ENCODE results near the gene LPIN1. TPM values are rescaled to one million over a fixed set of nuclear protein-coding genes. Genes with fewer than 3 reads are reported as not detected.
A peak's percentile ranks its signal among the peaks of the same experiment; 100 is the strongest.
"Not testable (repeated sequence)": the region's sequence is repeated elsewhere in the genome, so short reads cannot be mapped to it uniquely, and the experiment has no call there.

Gene LPIN1
- total RNA-seq, 3 donors from 2014 or later: 30.3 to 40.0 (median 34.1) TPM

GRCh38 chr2:11726384-11726783, 20.0 kb upstream of the LPIN1 start:
- Mint-ChIP-seq H3K9me3 (no peaks in the 10 kb centered on the region), H3K4me1 (ENCODE audit: low read depth) (no peaks in the 10 kb centered on the region), H3K4me3 (no peak overlapping the region), H3K27me3 (ENCODE audit: low read depth) (peaks cover 5% of the 10 kb centered on the region), H3K36me3 (ENCODE audit: insufficient read depth) (no peaks in the 10 kb centered on the region)
- ATAC-seq (no peak), DNase-seq (no peak)

- H3K36me3 Mint-ChIP-seq (ENCODE audit: insufficient read depth): no peaks in the 10 kb centered on the region
- no peaks in the 10 kb centered on the region for H3K4me1 Mint-ChIP-seq (ENCODE audit: low read depth)
- no peaks in the 10 kb centered on the region for H3K9me3 Mint-ChIP-seq
- ATAC-seq: no peak
- no peak overlapping the region for H3K4me3 Mint-ChIP-seq
- DNase-seq: no peak
- H3K27me3 Mint-ChIP-seq (ENCODE audit: low read depth): peaks cover 14% of the 10 kb centered on the region
These were observed 16.8 kb upstream of the LPIN1 start for GRCh38 chr2:11729362-11730212.

GRCh38 chr2:11731214-11731984, 15.0 kb upstream of the LPIN1 start:
- not testable (repeated sequence) for H3K36me3 Mint-ChIP-seq (ENCODE audit: insufficient read depth); H3K4me1 Mint-ChIP-seq (ENCODE audit: low read depth); DNase-seq; H3K9me3 Mint-ChIP-seq; ATAC-seq; H3K4me3 Mint-ChIP-seq
- H3K27me3 Mint-ChIP-seq (ENCODE audit: low read depth): peaks cover 14% of the 10 kb centered on the region

- ATAC-seq (no peak), DNase-seq (no peak)
- Mint-ChIP-seq H3K4me3 (no peak overlapping the region), H3K9me3 (no peaks in the 10 kb centered on the region), H3K27me3 (ENCODE audit: low read depth) (peaks cover 14% of the 10 kb centered on the region), H3K36me3 (ENCODE audit: insufficient read depth) (no peaks in the 10 kb centered on the region), H3K4me1 (ENCODE audit: low read depth) (peaks cover 1% of the 10 kb centered on the region)
These were observed 13.8 kb upstream of the LPIN1 start for GRCh38 chr2:11732587-11732986.

GRCh38 chr2:11737852-11738251, 8.6 kb upstream of the LPIN1 start:
- not testable (repeated sequence) for DNase-seq; H3K36me3 Mint-ChIP-seq (ENCODE audit: insufficient read depth); H3K4me1 Mint-ChIP-seq (ENCODE audit: low read depth); H3K4me3 Mint-ChIP-seq; ATAC-seq; H3K9me3 Mint-ChIP-seq
- peaks cover 11% of the 10 kb centered on the region for H3K27me3 Mint-ChIP-seq (ENCODE audit: low read depth)

GRCh38 chr2:11738589-11739436, 7.6 kb upstream of the LPIN1 start:
- ATAC-seq: peak; percentile 55 to 62
- peaks cover 4% of the 10 kb centered on the region for H3K27me3 Mint-ChIP-seq (ENCODE audit: low read depth)
- peaks cover 9% of the 10 kb centered on the region for H3K4me1 Mint-ChIP-seq (ENCODE audit: low read depth)
- no peaks in the 10 kb centered on the region for H3K9me3 Mint-ChIP-seq
- no peak overlapping the region for H3K4me3 Mint-ChIP-seq
- DNase-seq: no peak
- H3K36me3 Mint-ChIP-seq (ENCODE audit: insufficient read depth): no peaks in the 10 kb centered on the region

GRCh38 chr2:11740723-11741122, 5.7 kb upstream of the LPIN1 start:
- no peaks in the 10 kb centered on the region for H3K27me3 Mint-ChIP-seq (ENCODE audit: low read depth)
- H3K9me3 Mint-ChIP-seq: no peaks in the 10 kb centered on the region
- no peak for DNase-seq
- no peak for ATAC-seq
- H3K4me3 Mint-ChIP-seq: no peak overlapping the region
- no peaks in the 10 kb centered on the region for H3K36me3 Mint-ChIP-seq (ENCODE audit: insufficient read depth)
- H3K4me1 Mint-ChIP-seq (ENCODE audit: low read depth): peaks cover 29% of the 10 kb centered on the region

GRCh38 chr2:11742317-11742701, 4.1 kb upstream of the LPIN1 start:
- no peak for DNase-seq
- ATAC-seq: no peak
- H3K36me3 Mint-ChIP-seq (ENCODE audit: insufficient read depth): no peaks in the 10 kb centered on the region
- H3K9me3 Mint-ChIP-seq: no peaks in the 10 kb centered on the region
- peaks cover 37% of the 10 kb centered on the region for H3K4me1 Mint-ChIP-seq (ENCODE audit: low read depth)
- no peak overlapping the region for H3K4me3 Mint-ChIP-seq
- no peaks in the 10 kb centered on the region for H3K27me3 Mint-ChIP-seq (ENCODE audit: low read depth)

- Mint-ChIP-seq H3K4me1 (ENCODE audit: low read depth) (peaks cover 41% of the 10 kb centered on the region), H3K4me3 (no peak overlapping the region), H3K27me3 (ENCODE audit: low read depth) (no peaks in the 10 kb centered on the region), H3K9me3 (no peaks in the 10 kb centered on the region), H3K36me3 (ENCODE audit: insufficient read depth) (no peaks in the 10 kb centered on the region)
- DNase-seq (no peak), ATAC-seq (no peak)
These were observed 3.6 kb upstream of the LPIN1 start for GRCh38 chr2:11742702-11743357.

- no peak overlapping the region for H3K4me3 Mint-ChIP-seq
- DNase-seq: no peak
- no peak for ATAC-seq
- H3K36me3 Mint-ChIP-seq (ENCODE audit: insufficient read depth): no peaks in the 10 kb centered on the region
- H3K9me3 Mint-ChIP-seq: no peaks in the 10 kb centered on the region
- no peaks in the 10 kb centered on the region for H3K27me3 Mint-ChIP-seq (ENCODE audit: low read depth)
- peaks cover 46% of the 10 kb centered on the region for H3K4me1 Mint-ChIP-seq (ENCODE audit: low read depth)
These were observed 3.1 kb upstream of the LPIN1 start for GRCh38 chr2:11743366-11743765.

- Mint-ChIP-seq H3K36me3 (ENCODE audit: insufficient read depth) (no peaks in the 10 kb centered on the region), H3K27me3 (ENCODE audit: low read depth) (no peaks in the 10 kb centered on the region), H3K9me3 (no peaks in the 10 kb centered on the region), H3K4me1 (ENCODE audit: low read depth) (peaks cover 50% of the 10 kb centered on the region), H3K4me3 (peak overlapping the region; percentile 72)
- ATAC-seq: peak; percentile 68 to 69
- DNase-seq: peak; percentile 64
These were observed 2.4 kb upstream of the LPIN1 start for GRCh38 chr2:11743846-11744553.

GRCh38 chr2:11744631-11745394, 1.6 kb upstream of the LPIN1 start:
- H3K9me3 Mint-ChIP-seq: no peaks in the 10 kb centered on the region
- DNase-seq: no peak
- H3K4me1 Mint-ChIP-seq (ENCODE audit: low read depth): peaks cover 59% of the 10 kb centered on the region
- peak overlapping the region; percentile 7 for H3K4me3 Mint-ChIP-seq
- ATAC-seq: no peak
- H3K27me3 Mint-ChIP-seq (ENCODE audit: low read depth): no peaks in the 10 kb centered on the region
- no peaks in the 10 kb centered on the region for H3K36me3 Mint-ChIP-seq (ENCODE audit: insufficient read depth)

Data from activated T-cell treated with anti-CD3 and anti-CD28 coated beads, Interleukin-2, amount 50 U/mL, for 4 hours (primary cell).